ENCODE data around the gene GPR132. TPM values are rescaled to one million over a fixed set of nuclear protein-coding genes. Genes with fewer than 3 reads are reported as not detected.
A peak's percentile ranks its signal among the peaks of the same experiment; 100 is the strongest.

GPR132 gene
- total and polyA plus RNA-seq, 2 of the 13 experiments (the other 11 are each of a cell fraction or from before 2014, with no cell fraction given): not detected

GRCh38 chr14:105091517-105092170 lies 26.4 kb upstream of the GPR132 start (continued):
- 0 out of 2 replicates have a peak, but pooled peaks have one; percentile 10 for TF ChIP-seq HNF4G (IDR thresholded peaks at IDR 0.05; ENCODE audit: borderline replicate concordance, low read depth, low read length)
- 0 out of 2 replicates have a peak, but pooled peaks have one; percentile 64 for TF ChIP-seq HNF4G (CRISPR knock-in tag; IDR thresholded peaks at IDR 0.05; ENCODE audit: borderline replicate concordance, low read depth)
- TF ChIP-seq, protein P1, sequence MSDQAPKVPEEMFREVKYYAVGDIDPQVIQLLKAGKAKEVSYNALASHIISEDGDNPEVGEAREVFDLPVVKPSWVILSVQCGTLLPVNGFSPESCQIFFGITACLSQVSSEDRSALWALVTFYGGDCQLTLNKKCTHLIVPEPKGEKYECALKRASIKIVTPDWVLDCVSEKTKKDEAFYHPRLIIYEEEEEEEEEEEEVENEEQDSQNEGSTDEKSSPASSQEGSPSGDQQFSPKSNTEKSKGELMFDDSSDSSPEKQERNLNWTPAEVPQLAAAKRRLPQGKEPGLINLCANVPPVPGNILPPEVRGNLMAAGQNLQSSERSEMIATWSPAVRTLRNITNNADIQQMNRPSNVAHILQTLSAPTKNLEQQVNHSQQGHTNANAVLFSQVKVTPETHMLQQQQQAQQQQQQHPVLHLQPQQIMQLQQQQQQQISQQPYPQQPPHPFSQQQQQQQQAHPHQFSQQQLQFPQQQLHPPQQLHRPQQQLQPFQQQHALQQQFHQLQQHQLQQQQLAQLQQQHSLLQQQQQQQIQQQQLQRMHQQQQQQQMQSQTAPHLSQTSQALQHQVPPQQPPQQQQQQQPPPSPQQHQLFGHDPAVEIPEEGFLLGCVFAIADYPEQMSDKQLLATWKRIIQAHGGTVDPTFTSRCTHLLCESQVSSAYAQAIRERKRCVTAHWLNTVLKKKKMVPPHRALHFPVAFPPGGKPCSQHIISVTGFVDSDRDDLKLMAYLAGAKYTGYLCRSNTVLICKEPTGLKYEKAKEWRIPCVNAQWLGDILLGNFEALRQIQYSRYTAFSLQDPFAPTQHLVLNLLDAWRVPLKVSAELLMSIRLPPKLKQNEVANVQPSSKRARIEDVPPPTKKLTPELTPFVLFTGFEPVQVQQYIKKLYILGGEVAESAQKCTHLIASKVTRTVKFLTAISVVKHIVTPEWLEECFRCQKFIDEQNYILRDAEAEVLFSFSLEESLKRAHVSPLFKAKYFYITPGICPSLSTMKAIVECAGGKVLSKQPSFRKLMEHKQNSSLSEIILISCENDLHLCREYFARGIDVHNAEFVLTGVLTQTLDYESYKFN (CRISPR knock-in tag; conservative IDR thresholded peaks at IDR 0.05): peak; percentile 58
- peak; percentile 61 for TF ChIP-seq RXRA (CRISPR knock-in tag; IDR thresholded peaks at IDR 0.05)
- TF ChIP-seq GFI1 (CRISPR knock-in tag; IDR thresholded peaks at IDR 0.05; ENCODE audit: borderline replicate concordance): peak; percentile 40; the same call in 1 of the 2 replicates
- 0 out of 2 replicates have a peak, but pooled peaks have one; percentile 27 for TF ChIP-seq POLR2G (IDR thresholded peaks at IDR 0.05; ENCODE audit: low read depth, low read length)
- TF ChIP-seq NFYC (CRISPR knock-in tag; IDR thresholded peaks at IDR 0.05): no peak
- no peak for TF ChIP-seq MZF1 (CRISPR knock-in tag; IDR thresholded peaks at IDR 0.05; ENCODE audit: borderline replicate concordance)
- TF ChIP-seq MBNL3 (CRISPR knock-in tag; conservative IDR thresholded peaks at IDR 0.05): no peak
- peak; percentile 6; the same call in 1 of the 2 replicates for TF ChIP-seq RARA (CRISPR knock-in tag; IDR thresholded peaks at IDR 0.05)
- TF ChIP-seq HNRNPL (IDR thresholded peaks at IDR 0.05; ENCODE audit: low read depth, low read length): peak; percentile 100
- no peak for TF ChIP-seq SYNCRIP (IDR thresholded peaks at IDR 0.05; ENCODE audit: insufficient read depth, low read depth, low read length)
- TF ChIP-seq ZNF331 (CRISPR knock-in tag; IDR thresholded peaks at IDR 0.05): 0 out of 2 replicates have a peak, but pooled peaks have one; percentile 28
- TF ChIP-seq ZNF768 (CRISPR knock-in tag; IDR thresholded peaks at IDR 0.05): 0 out of 2 replicates have a peak, but pooled peaks have one; percentile 43
- 0 out of 2 replicates have a peak, but pooled peaks have one; percentile 14 for TF ChIP-seq TFDP2 (CRISPR knock-in tag; IDR thresholded peaks at IDR 0.05)
- TF ChIP-seq MAZ (IDR thresholded peaks at IDR 0.05; ENCODE audit: borderline replicate concordance, low read depth, low read length): 0 out of 2 replicates have a peak, but pooled peaks have one; percentile 48
- peak; percentile 42; the same call in 1 of the 2 replicates for TF ChIP-seq MAZ (CRISPR knock-in tag; IDR thresholded peaks at IDR 0.05; ENCODE audit: low read depth)
- TF ChIP-seq KMT2B (CRISPR knock-in tag; IDR thresholded peaks at IDR 0.05): no peak
- TF ChIP-seq LCORL (IDR thresholded peaks at IDR 0.05): no peak
- TF ChIP-seq LCORL (CRISPR knock-in tag; IDR thresholded peaks at IDR 0.05): peak; percentile 58; the same call in 1 of the 2 replicates
- peak; percentile 26; the same call in 1 of the 2 replicates for TF ChIP-seq DMAP1 (CRISPR knock-in tag; IDR thresholded peaks at IDR 0.05)
- peak; percentile 77; the same call in 1 of the 2 replicates for TF ChIP-seq ZNF788 (CRISPR knock-in tag; IDR thresholded peaks at IDR 0.05; ENCODE audit: borderline replicate concordance)
- TF ChIP-seq THRA (CRISPR knock-in tag; IDR thresholded peaks at IDR 0.05; ENCODE audit: borderline replicate concordance): 0 out of 2 replicates have a peak, but pooled peaks have one; percentile 10
- TF ChIP-seq ZFY (CRISPR knock-in tag; IDR thresholded peaks at IDR 0.05): peak; percentile 56
- TF ChIP-seq KDM3A (CRISPR knock-in tag; IDR thresholded peaks at IDR 0.05; ENCODE audit: low read depth): no peak

All from HepG2 (cell line).